ENCODE data around the gene KRT3.

- TF ChIP-seq POLR2A (IDR thresholded peaks at IDR 0.05), result no peak
- TF ChIP-seq CTCF (IDR thresholded peaks at IDR 0.05), result no peak
Observed at GRCh38 chr12:52827499-52828090, 31.7 kb upstream of the KRT3 start.
